NCI-H748 (cell line): ENCODE measurements around the gene NXF1.

Experiments used
- DNase-seq: peaks from one replicate; lab custom pipeline; 2025; ENCODE audit not compliant: unreplicated experiment; lab: John Stamatoyannopoulos, UW

The NXF1 gene

DNA sequence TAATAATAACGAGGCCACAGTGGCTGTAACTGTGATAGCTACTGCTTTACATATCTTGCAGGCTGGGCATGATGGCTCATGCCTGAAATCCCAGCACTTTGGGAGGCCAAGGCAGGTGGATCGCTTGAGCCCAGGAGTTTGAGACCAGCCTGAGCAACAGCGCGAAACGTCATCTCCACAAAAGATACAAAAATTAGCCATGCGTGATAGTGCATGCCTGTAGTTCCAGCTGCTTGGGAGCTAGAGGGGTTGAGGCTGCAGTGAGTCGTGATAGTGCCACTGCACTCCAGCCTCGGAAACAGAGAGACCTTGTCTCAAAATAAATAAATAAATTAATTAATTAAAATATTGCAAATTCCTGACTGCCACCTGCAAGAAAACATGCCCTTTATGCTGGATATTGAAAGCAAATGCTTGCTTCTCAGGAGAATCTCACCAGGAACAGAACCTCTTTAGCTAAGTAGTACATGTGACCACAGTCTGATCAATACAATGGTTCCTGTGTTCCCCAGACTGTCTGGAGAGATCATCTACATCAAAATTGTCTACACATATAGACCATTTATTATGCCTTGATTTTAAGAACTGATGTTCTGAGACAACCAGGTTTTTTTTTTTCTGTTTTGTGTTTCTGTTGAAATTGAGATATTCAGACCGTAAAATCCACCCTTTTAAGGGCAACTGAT, 57.6 kb downstream of the NXF1 start:
- no peak for DNase-seq
